Keratinocyte (primary cell): ENCODE measurements around the gene ACBD6. TPM values are rescaled to one million over a fixed set of nuclear protein-coding genes. Genes with fewer than 3 reads are reported as not detected.
A peak's percentile ranks its signal among the peaks of the same experiment; 100 is the strongest.

Source experiments
- DNase-seq: peaks from one replicate; pipeline ENCODE4 v3.0.0-alpha.2; 2011; ENCODE audit warnings: low read depth, missing footprints, low spot score
- FAIRE-seq: peaks from 2 replicates; lab custom pipeline; 2011; peaks lifted over from hg19 to GRCh38; lab: Jason Lieb, UNC
- H2AFZ ChIP-seq: 2 replicates; pipeline ENCODE4 v1.6.0; 2012; ENCODE audit warnings: low read length, control low read depth, inconsistent platforms; ENCODE audit not compliant: control insufficient read depth
- H3K27ac ChIP-seq: 2 replicates; pipeline ENCODE4 v1.5.1; 2011; ENCODE audit warnings: low read length; ENCODE audit not compliant: control insufficient read depth, insufficient read depth
- H3K27me3 ChIP-seq: 3 replicates; pipeline ENCODE4 v1.6.0; 2011; ENCODE audit warnings: low read length; ENCODE audit not compliant: control insufficient read depth, insufficient read depth; ENCODE audit errors: extremely low read depth
- H3K36me3 ChIP-seq, 2 experiments: 2 replicates in 1 of 2; 3 replicates in 1 of 2; pipeline ENCODE4 v1.5.1; 2011; ENCODE audit warnings: low read length in 2 of 2, mild to moderate bottlenecking in 1 of 2; ENCODE audit not compliant: control insufficient read depth in 2 of 2, insufficient read depth in 2 of 2; ENCODE audit errors: extremely low read depth in 1 of 2
- H3K4me1 ChIP-seq: 3 replicates; pipeline ENCODE4 v1.5.1; 2011; ENCODE audit warnings: low read length; ENCODE audit not compliant: control insufficient read depth, insufficient read depth; ENCODE audit errors: extremely low read depth
- H3K4me2 ChIP-seq: 3 replicates; pipeline ENCODE4 v1.6.0; 2011; ENCODE audit warnings: low read depth, low read length; ENCODE audit not compliant: control insufficient read depth, insufficient read depth; ENCODE audit errors: extremely low read depth
- H3K4me3 ChIP-seq, 3 experiments: fragments of 200-600 bp in 1 of 3; sonication (generic) in 1 of 3; 2 replicates in 2 of 3; 3 replicates in 1 of 3; pipeline ENCODE4 v1.5.1; 2011 to 2016; ENCODE audit warnings: low read length in 3 of 3, mild to moderate bottlenecking in 3 of 3, control low read depth in 2 of 3, inconsistent platforms in 1 of 3, low read depth in 1 of 3, mixed read lengths in 1 of 3, mixed run types in 1 of 3, moderate library complexity in 1 of 3; ENCODE audit not compliant: control insufficient read depth in 2 of 3, insufficient read depth in 2 of 3; ENCODE audit errors: extremely low read depth in 1 of 3
- H3K79me2 ChIP-seq: 2 replicates; pipeline ENCODE4 v1.6.0; 2012; ENCODE audit warnings: low read length; ENCODE audit not compliant: control insufficient read depth, insufficient read depth
- H3K9ac ChIP-seq: 3 replicates; pipeline ENCODE4 v1.6.0; 2011; ENCODE audit warnings: low read length; ENCODE audit not compliant: control insufficient read depth, insufficient read depth; ENCODE audit errors: extremely low read depth
- H3K9me1 ChIP-seq: 3 replicates; pipeline ENCODE4 v1.6.0; 2011; ENCODE audit warnings: low read length; ENCODE audit not compliant: control insufficient read depth, insufficient read depth; ENCODE audit errors: extremely low read depth
- H3K9me3 ChIP-seq: 2 replicates; pipeline ENCODE4 v1.5.1; 2012; ENCODE audit warnings: low read depth, low read length; ENCODE audit not compliant: control insufficient read depth
- H4K20me1 ChIP-seq: 3 replicates; pipeline ENCODE4 v1.6.0; 2011; ENCODE audit warnings: low read length; ENCODE audit not compliant: control insufficient read depth, insufficient read depth; ENCODE audit errors: extremely low read depth
- CTCF ChIP-seq, 3 experiments: IDR thresholded peaks in 1 of 3; conservative IDR thresholded peaks in 1 of 3; optimal IDR thresholded peaks in 1 of 3; 2 replicates in 2 of 3; 3 replicates in 1 of 3; pipeline versions ENCODE3 to v1.5.1; 2011; ENCODE audit warnings: low read length in 3 of 3, mild to moderate bottlenecking in 3 of 3, moderate library complexity in 2 of 3, control low read depth in 1 of 3, inconsistent platforms in 1 of 3; ENCODE audit not compliant: insufficient read depth in 2 of 3; ENCODE audit errors: extremely low read depth in 1 of 3
- EZH2 ChIP-seq: IDR thresholded peaks from one replicate; pipeline ENCODE4 v1.6.1; 2012; ENCODE audit warnings: inconsistent platforms, mild to moderate bottlenecking, low read length, moderate library complexity
- dilution Hi-C: fragments of 300-500 bp; cut with MboI; formaldehyde crosslinking; loops from one replicate; pipeline ENCODE4 v1.7.0; 2020; ENCODE audit warnings: low sequenced_read_pairs; ENCODE audit not compliant: extremely low pct_ligation_motif_present
- polyA plus RNA-seq, 5 experiments: library from polyadenylated mRNA; depleted of rRNA in 3 of 5; stranded (reverse) in 3 of 5; stranded (forward) in 1 of 5; unstranded in 1 of 5; fragments of >200 nt; gene quantifications; 1 replicate in 1 of 5; 2 replicates in 3 of 5; 3 replicates in 1 of 5; pipeline versions ENCODE4 v1.2.1 to v1.2.3, GENCODE V29; 2011 to 2012; ENCODE audit warnings: missing spikeins in 2 of 5, low read depth in 1 of 5, low replicate concordance in 1 of 5

Gene ACBD6
- polyA plus RNA-seq, 1 donor (not counting 4 experiments of a cell fraction or from before 2014, with no cell fraction given): 47.5 TPM

GRCh38 chr1:180272395-180272794 lies 230.0 kb downstream of the ACBD6 start:
- H3K9me3 ChIP-seq: no peaks in the 10 kb centered on the region
- TF ChIP-seq CTCF (optimal IDR thresholded peaks at IDR 0.05 in 1 of 3, IDR thresholded peaks at IDR 0.05 in 1 of 3, conservative IDR thresholded peaks at IDR 0.05 in 1 of 3; ENCODE audit: extremely low read depth in 1 of 3, insufficient read depth in 2 of 3, low read length in 3 of 3): no peak
- TF ChIP-seq EZH2: no peak
- no peaks in the 10 kb centered on the region for H4K20me1 ChIP-seq
- no peak overlapping the region for H3K4me3 ChIP-seq
- no peaks in the 10 kb centered on the region for H3K79me2 ChIP-seq
- no peak overlapping the region for H3K4me2 ChIP-seq
- peaks cover 11 to 12% of the 10 kb centered on the region in 2 experiments for H3K36me3 ChIP-seq
- no peak overlapping the region for H3K9ac ChIP-seq
- H2AFZ ChIP-seq: no peak overlapping the region
- peaks cover 5% of the 10 kb centered on the region for H3K9me1 ChIP-seq
- no peaks in the 10 kb centered on the region for H3K27me3 ChIP-seq
- dilution Hi-C loops: no loop called here
- FAIRE-seq (no peak), DNase-seq (no peak)
- peaks cover 15% of the 10 kb centered on the region for H3K4me1 ChIP-seq
- H3K27ac ChIP-seq: no peak overlapping the region

GRCh38 chr1:180271272-180272255 lies 230.8 kb downstream of the ACBD6 start:
- TF ChIP-seq EZH2 (no peak), CTCF (optimal IDR thresholded peaks at IDR 0.05 in 1 of 3, IDR thresholded peaks at IDR 0.05 in 1 of 3, conservative IDR thresholded peaks at IDR 0.05 in 1 of 3; ENCODE audit: extremely low read depth in 1 of 3, insufficient read depth in 2 of 3, low read length in 3 of 3) (no peak)
- no peaks in the 10 kb centered on the region for H3K79me2 ChIP-seq
- no peaks in the 10 kb centered on the region for H3K27me3 ChIP-seq
- H4K20me1 ChIP-seq: no peaks in the 10 kb centered on the region
- peaks cover 10 to 12% of the 10 kb centered on the region in 2 experiments for H3K36me3 ChIP-seq
- peaks cover 5% of the 10 kb centered on the region for H3K9me1 ChIP-seq
- H3K4me1 ChIP-seq: peaks cover 15% of the 10 kb centered on the region
- no peak overlapping the region for H3K9ac ChIP-seq
- no peak for FAIRE-seq
- peak; percentile 11 for DNase-seq
- H3K4me2 ChIP-seq: no peak overlapping the region
- H3K27ac ChIP-seq: peak overlapping the region; percentile 13
- dilution Hi-C loops: no loop called here
- no peak overlapping the region for H2AFZ ChIP-seq
- H3K9me3 ChIP-seq: no peaks in the 10 kb centered on the region
- H3K4me3 ChIP-seq: no peak overlapping the region
